ENCODE data around the gene SCN2B.

- TF ChIP-seq CTCF (IDR thresholded peaks at IDR 0.05) (no peak), ZFX (IDR thresholded peaks at IDR 0.05; ENCODE audit: borderline replicate concordance) (no peak)
These were observed 24.4 kb downstream of the SCN2B start for GRCh38 chr11:118152020-118152551.

Data from 22Rv1 (cell line).